Ecto neural progenitor cell (in vitro differentiated cells): ENCODE data around the gene CRIP1.

Experiments
- DNase-seq: peaks from one replicate; pipeline ENCODE4 v3.0.0-alpha.2; 2018; ENCODE audit warnings: low spot score

CRIP1 gene

DNA sequence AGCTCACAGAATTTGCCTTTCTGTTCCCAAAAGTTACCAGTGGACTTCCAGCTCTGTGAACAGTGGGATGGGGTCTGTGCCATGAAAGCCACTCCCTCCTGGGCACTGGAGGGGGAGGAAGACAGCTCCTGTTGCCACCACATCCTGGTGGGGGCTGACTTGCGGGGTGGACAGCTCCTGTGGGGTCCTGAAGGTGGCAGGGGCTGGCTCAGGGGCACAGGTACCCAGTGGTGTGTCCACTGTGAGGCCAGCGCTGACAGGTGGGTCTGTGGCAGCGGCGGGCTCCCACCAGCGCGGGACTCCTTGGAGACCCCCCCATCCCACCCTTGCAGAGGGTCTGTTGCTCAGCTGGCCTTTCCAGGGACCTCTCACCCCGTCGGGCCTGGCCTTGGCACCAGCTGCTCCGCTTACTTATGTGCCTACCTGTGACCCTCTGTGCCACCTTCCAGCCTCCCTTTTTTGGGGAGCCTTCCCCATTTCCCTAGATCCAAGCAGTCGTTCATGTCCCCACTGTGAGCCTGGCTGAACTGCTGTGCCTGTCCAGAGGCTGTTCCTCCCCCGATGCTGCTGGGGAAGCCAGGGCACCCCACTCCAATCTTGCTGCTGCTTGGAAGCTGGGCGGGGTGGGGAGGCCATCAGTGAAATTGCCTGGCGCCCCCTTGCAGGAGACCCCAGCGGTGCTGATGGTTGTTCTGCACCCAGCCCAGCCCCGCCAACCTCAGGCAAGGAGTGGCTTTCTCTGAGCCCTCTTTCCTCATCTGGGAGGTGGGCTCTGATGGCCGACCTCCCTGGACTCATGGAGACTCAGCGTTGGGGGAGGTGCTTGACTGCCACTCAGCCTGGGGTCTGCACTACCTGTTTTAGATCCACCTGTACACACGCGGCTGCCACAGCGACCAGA lies 6.5 kb downstream of the CRIP1 start:
- DNase-seq: peak; percentile 38

DNA sequence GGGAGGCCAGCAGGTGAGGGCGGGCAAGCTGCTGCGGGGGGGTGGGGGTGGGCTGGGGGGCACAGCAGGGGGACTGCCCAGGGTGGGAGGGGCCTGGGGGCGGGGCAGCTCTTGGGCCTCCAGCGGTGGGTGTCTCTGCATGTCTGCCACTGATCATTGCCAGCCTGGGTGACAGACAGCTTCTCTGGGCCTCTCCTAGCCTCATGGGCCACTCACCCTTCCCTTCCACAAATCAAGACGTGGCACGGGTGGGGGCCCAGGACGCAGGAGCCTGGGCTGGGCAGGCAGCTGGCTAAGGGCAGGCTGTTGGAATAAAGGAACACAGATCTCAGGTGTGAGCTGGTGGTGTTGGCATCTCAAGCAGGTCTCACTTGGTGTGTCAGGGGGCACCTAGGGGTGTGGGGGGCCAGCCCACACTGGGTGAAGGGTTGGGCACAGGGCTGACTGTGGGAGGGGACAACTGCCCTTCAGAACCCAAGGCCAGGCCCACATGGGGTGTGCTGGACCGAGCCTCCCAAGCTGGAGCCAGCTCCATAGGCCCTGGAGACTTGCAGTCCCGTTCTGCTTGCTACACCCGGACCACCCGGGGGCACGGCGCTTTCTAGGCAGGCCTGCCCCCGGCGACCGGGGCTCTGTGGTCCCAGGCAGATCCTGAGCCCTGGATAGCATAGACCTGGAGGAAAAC lies 7.4 kb downstream of the CRIP1 start:
- DNase-seq: no peak

DNA sequence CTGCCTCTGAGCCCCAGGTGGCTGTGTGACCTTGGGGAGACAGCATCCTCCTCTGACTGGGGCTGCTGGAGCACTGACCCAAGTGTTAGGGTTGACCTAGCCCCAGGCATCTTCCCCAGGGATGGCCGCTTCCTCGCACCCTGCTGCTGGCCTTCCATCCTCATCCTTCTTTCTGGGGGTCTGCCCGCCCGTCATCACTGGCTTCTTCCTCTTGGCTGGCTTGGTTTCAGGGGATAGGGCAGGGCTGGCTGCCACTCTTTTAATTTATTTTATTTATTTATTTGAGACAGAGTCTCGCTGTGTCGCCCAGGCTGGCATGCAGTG lies 7.9 kb downstream of the CRIP1 start:
- no peak for DNase-seq

DNA sequence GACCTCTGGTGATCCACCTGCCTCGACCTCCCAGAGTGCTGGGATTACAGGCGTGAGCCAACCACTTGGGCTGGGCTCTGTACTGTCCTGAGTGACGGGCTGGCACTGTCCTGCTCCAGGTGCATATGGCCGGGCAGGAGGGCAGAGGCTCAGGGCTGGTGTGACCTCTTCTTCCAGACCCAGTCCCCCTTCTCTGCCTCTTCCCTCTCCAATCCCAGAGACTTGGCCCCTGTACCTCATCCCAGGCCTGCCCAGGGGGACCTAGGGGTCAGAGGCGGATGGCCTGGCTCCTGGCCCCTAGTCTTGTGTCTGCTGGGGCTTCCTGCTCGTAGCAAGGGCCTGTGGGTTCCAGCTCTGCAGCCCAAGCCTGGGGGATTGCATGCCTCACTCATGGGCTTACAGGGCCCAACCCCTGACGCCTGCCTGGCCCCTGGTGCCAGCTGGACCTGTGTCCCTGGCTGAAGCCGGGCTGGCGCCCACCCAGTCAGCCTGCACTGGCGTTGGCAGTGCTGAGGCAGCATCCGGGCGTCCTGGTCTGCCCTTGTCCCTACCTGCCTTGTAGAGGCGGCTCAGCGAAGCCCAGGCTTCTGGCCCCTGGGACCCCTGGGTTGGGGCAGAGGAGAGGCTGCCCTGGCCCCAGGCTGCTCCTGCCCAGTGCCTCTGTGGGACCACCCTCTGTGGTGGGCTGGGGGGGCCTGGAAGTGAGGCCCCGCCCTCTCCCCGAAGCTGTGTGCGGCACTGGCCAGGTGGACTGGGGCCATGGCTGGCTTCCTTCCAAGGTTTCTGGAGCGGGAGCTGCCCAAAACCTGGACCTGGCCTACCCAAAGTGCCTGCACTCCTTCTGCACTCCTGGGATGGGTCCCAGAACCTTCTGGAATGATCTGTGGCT lies 8.7 kb downstream of the CRIP1 start:
- no peak for DNase-seq

DNA sequence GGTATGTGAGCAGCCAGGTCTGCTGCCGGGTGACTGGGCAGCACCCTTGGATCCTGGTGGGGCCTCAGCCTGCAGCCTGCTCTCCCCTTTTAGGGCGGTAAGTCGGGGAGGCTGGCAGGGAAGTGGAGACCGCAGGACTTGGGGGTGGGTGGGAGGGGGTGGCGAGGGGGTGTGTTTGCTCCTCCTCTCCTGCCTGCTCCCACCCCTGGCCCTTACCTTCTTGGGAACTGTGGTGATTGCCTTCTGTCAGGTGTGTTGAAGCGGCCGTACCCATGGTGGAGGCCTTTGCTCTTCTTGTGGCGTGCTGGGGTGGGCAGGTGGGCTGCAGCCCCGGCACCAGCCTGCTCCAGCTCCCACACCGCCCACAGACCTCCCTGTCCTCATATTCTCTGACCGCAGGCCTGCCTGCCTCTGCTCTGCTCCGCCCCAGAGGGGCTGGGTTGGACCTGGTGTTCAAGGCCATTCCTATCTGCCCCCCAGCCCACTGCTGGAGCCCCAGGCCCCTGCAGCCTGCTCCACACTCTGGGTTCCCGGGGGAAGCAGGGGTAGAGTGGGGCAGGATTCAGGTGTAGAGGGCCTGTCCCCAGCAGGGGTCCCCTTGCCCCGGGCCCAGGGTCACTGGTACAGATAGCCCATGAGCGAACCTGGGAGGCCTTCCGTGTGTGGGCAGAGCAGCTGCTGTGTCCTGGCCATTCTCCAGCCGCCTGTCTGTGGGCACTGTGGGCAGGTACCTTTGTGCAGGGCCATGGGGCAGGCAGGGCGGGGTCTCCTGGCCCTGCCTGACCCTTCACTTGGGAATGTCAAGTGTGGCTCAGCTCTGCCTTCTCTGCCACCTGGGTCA lies 9.5 kb downstream of the CRIP1 start:
- no peak for DNase-seq

DNA sequence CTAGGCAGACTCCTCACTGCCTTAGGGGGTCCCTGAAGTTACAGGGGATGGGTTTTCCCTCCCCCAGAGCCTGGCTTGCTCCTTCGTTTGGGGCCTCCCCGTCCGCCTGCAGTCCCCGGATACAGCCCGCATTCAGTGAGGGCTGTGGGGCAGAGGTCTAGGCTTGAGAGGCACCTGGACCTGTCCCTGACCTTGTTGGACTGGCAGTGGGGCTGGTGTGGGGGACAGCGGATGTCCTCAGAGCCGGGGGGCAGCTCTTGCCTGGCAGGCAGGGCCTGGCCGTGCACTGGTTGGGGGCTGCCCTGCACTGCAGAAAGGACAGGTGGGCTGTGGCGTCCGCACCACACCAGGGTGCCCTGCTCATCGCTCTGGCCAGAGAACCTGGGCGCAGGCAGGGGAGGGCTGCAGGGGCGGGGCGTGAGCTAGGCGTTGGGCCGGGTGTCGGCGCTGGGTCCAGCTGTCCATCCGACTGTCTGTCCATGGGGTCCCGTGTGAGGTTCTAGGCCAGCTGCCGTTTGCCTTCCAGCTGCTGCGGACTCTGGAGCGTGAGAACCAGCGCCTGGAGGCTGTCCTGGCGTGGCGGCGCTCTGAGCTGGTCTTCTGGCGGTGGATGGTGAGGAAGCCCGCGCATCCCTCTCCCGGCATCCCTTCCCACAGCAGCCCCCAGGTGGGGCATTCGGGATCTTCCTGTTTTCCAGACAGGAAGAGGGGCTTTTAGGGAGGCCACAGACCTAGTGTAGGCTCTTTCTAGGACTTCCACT lies 10.3 kb downstream of the CRIP1 start:
- no peak for DNase-seq

DNA sequence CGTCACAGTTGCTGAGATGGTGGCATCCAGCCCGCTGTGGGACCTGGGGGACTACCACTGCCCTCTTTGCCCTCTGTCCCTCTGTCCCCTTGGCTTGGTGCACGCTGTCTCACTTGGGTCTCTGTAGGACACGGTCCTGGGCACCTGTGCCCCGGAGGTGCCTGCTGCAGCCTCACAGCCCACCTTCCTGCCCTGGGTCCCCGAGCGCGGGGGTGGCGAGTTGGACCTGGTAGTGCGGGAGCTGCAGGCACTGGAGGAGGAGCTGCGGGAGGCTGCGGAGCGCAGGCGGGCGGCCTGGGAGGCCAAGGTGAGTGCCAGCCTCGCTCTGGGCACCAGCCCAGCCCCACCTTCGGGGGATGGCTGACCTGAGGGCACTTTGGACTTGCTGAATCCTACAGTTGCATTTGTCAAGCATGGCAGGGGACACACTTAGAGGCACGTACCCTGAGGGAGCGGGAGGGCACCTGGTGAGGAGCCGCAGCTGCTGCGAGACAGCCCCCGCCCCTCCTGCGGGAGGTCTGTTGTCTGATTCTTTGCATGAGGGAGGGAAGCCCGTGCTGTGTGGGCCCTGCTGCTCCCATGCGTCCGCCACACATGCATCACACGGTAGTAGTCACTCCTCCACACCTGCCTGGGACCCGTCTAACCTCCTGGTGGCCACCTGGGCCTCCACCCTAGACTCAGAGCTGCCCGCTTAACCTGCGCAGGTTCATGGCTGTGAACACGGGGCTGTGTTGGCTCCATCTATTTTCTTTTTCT lies 11.2 kb downstream of the CRIP1 start:
- no peak for DNase-seq

DNA sequence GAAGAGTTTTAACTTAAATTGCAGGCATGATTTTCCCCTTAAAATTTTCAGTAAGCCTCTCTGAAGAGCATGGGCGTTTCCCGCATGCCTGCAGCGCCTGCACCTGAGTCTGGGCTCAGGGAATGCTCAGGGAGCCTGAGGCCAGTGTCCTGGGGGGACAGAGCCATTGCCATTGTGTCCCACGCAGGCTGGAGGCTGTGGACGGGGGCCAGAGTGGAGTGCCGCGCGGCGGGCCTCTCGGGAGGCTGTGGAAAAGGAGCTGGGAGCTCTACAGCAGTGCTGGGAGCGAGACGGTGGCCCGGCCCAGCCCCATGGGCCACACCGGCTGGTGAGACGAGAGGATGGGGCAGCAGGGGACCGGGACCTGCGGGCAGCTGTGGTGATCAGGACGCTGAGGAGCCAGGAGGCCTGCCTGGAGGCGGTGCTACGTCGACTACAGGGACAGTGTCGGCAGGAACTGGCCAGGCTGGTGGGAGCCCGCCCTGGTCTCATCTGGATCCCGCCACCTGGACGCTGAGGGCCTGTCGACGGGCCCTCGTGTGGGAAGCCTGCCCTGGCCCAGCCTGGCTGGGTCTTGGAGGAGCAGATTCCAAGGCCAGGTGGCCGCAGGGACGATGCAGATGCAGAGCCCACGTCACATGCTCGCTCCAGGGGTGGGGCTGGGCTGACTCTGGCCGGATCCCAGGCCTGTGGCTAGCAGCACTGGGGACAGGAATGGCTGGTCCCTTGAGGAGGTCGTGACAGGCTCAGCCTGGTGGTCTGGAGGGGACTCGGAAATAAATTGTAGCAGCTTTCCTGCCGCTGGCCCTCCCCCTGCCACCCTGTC lies 12.0 kb downstream of the CRIP1 start:
- peak; percentile 57 for DNase-seq

DNA sequence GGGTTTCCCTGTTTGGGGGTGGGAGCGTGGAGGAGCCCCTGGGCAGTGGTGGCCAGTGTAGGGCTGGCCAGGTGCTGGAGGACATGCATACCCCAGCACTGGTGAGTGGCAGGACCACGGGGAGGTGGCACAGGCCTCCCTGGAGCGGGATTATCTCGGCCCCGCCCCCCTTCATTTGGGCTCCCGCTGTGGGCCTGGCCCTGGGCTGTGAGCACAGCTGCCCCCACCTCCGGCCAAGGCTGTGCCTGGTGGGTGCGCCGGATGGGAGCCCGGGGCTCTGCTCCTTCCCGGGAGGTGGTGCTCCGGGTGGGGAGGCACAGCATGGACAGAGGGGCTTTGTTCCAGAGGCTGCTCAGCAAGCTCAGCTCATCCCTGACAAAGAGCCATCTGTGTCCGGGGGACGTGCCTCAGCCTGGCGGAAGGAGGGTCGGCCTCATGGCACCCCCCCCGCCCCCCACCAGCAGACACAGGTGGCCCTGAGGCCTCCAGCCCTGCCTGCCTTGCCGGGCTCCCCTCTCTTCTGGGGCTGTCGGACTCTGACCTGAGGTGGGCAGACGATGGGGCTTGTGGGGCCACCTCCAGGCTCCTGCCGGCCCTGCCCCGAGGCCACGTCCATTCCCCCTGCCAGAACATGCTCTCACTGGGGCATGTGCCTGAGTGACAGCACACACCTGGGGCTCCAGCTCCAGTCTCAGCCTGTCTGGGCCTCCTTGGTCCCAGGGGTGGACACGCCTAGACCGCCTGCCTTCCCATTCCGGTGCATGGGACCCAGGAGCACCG lies 12.8 kb downstream of the CRIP1 start:
- peak; percentile 71 for DNase-seq

DNA sequence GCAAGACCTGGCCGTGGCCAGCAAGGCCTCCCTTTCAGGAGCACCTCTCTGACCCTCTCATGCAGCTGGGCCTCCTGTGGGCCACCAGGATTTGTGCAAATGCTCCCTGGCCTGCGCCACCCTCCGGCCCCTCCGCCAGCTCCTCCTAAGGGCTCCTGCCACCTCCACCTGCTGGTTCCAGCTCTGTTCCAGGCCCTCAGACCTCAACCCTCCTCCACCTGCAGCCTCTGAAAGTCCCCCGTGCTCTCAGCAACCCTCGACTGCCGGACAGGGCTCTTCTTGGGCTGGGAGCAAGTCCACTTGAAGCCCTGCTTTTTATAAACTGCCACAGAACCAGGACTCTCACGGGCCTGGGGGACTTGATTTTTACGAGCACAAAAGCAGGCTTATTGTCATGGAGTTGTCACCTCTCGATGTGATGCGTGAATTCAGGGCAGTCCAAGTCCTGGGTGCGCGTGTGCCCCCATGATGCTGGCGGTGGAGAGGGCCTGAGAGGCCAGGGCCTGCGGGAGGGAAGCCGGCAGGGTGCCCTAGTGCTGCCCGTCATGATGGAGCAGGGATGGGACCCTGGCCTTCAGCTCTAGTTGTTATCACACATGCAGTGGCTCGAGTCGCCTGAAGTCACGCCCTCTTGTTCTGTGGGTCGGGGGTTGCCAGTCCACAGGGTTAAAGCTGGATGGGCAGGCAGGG lies 13.5 kb downstream of the CRIP1 start:
- no peak for DNase-seq

DNA sequence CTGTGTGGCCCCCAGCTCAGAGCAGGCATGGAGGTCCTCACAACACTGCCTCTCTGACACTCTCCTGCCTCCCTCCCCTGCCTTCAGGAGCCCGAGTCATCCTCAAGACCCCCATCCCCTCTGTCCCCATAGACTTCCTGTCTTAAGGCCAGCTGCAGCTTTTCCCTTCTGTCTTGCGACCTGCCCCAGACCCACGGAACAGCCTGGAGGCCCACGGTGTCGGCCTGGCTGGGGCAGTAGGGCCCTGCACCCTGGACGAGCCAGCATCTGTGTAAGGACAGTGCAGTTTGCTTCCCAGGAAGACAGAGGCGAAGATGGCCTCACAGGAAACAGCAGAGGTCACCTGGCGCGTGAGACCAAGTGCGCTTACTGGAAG lies 14.0 kb downstream of the CRIP1 start:
- DNase-seq: no peak

DNA sequence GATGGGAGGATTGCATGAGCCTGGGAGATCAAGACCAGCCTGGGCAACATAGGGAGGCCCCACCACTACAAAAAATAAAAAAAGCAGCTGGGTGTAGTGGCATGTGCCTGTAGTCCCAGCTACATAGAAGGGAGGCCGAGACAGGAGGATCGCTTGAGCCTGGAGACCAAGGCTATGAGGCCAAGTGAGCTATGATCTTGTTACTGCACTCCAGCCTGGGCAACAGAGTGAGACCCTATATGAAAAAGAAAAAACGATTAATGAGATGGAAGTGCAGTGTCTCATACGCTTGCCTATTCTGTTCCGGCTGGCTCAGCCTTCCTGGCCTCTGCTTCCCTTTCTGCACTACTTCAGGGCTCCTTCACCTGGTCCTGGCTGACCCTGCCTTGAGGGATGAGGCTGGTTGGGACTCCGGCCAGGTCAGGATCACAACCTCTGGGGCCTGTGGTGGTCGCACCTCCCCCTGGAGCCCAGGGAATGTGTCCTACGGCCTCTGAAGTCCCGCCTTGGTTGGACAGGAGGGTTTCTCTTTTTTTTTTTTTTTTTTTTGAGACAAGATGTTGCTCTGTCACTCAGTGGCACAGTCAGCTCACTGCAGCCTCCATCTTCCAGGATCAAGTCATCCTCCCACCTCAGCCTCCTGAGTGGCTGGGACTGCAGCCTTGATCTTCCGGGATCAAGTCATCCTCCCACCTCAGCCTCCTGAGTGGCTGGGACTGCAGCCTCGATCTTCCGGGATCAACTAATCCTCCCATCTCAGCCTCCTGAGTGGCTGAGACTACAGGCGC lies 15.0 kb downstream of the CRIP1 start:
- DNase-seq: no peak

DNA sequence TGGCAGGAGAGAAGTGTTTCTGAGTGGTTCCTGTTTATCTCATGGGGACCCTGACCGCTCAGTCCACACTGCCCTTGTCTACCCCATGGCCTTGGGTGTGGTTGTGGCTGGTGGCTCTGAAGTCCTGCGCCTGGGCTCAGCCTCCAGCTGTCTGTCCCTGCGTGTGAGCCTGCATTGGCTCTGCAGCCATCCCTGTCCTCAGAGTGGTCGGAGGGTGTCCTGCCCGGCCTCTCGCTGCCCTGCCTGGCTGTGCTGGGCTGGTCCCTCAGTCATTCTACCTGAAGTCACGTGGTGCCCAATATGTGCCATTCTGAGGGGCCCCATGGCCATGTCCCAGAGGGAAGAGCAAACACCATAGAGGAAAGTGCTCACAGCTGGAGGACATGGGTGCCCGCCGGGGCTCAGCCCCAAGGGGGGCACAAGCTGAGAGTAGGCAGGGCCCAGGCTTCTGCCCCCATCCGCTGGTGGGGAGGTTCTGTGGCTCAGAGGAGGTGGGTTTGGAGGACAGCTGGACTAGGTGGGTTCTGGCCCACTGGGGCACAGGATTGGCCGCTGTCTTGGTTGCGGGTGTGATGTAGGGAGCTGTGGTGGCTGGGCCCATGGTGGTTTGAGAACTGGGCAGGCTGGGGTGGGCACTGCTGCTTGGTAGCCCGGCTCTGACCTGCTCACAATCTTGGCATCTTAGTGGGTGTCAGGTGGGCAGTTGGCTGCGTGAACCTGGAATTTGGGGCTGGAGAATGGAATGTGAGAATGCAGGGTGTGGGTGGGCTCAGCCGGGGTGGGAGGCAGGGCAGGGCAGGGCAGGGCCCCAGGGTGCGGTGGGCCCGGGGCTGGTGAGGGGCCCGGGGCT lies 16.0 kb downstream of the CRIP1 start:
- no peak for DNase-seq

DNA sequence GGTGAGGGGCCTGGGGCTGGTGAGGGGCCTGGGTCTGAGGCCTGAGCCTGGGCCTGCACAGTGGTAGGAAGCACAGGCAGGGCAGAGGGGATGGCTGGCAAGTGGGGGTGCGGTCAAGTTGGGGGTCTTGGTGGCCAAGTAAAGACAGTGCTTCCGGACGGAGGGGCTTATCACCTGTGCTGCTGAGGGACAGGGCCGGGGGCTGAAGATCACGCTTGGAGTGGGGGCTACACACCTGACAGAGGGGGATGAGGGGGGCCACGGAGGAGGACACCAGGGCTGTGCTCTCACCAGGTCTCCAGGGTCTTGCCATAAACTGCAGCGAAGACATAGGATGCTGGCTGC lies 16.6 kb downstream of the CRIP1 start:
- DNase-seq: no peak

DNA sequence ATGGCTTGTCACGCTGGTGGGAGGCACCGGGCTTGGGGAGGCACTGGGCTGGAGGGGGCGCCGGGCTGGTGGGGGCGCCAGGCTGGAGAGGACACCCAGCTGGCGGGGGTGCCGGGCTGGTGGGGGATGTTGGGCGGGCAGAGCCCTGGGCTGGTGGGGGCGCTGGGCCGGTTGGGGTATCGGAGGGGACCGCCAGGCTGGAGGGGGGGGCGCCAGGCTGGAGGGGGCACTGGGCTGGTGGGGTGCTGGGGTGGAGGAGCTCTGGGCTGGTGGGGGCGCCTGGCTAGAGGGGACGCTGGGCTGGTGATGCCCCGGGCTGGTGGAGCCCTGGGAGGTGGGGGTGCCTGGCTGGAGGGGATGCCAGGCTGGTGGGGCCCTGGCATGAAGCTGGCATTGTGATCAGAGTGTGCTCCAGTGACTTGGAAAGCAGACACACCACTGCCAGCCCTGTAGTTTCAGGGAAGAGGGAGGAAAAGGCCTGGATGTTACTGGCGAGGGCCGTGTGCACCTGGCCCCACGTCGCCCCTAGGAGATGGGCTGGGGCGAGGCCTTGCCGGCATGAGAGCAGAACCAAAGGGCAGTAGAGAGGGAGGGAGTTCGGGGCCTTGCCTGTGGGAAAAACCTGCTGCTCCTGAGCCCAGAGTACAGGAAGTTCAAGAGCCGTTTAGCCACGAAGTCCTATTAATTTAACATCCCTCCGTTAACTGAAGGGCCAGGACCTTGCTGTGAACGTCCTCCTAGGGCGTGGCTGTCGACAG lies 17.4 kb downstream of the CRIP1 start:
- DNase-seq: no peak

DNA sequence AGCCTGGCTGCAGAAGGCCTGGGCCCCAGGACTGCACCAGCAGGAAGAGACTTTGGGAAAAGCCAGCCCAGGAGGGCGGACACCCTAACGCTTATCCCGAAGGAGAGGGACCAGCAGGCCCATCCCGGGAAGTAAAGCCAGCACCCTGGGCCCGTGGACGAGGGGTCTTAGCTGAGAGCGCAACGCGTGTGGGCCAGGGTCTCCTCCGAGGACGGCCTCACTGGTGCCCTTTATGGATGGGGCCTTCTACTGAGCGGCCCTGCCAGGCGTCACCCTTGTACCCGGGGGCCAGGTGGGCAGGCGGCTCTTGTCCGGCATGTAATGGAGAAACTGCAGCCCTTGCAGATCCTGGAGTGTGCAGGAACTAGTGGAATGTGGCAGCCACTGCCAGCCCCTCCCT lies 18.4 kb downstream of the CRIP1 start:
- DNase-seq: no peak
